Cardiac muscle cell (in vitro differentiated cells and primary cell): Measurements from ENCODE around the gene MAP3K10. TPM values are rescaled to one million over a fixed set of nuclear protein-coding genes. Genes with fewer than 3 reads are reported as not detected.

Experiments
- DNase-seq, 2 donors: peaks; one replicate each; pipeline versions ENCODE4 v3.0.0 to v3.0.0-alpha.2; 2010 to 2017; ENCODE audit warnings: low read depth in 1 of 2, low spot score in 1 of 2
- H3K27ac ChIP-seq: fragments of 200-600 bp; sonication (generic); 2 replicates; pipeline ENCODE4 v1.5.1; 2016
- H3K27me3 ChIP-seq: fragments of 200-600 bp; sonication (generic); 2 replicates; pipeline ENCODE4 v1.6.0; 2016; ENCODE audit warnings: control low read depth
- H3K36me3 ChIP-seq: fragments of 200-600 bp; sonication (generic); 2 replicates; pipeline ENCODE4 v1.5.1; 2016; ENCODE audit warnings: control low read depth
- H3K4me1 ChIP-seq: fragments of 200-600 bp; sonication (generic); 2 replicates; pipeline ENCODE4 v1.8.1; 2017; ENCODE audit warnings: low read depth, mild to moderate bottlenecking, mixed run types
- H3K4me3 ChIP-seq: fragments of 200-600 bp; sonication (generic); 2 replicates; pipeline ENCODE4 v1.5.1; 2016; ENCODE audit warnings: mild to moderate bottlenecking
- H3K9me3 ChIP-seq: fragments of 200-600 bp; sonication (generic); 2 replicates; pipeline ENCODE4 v1.5.1; 2017; ENCODE audit warnings: low read depth, mild to moderate bottlenecking, control low read depth
- polyA plus RNA-seq: library from polyadenylated mRNA; unstranded; fragments of >200 nt; fragmentation: Nextera tagmentation; extraction: Ambion mirVana; gene quantifications from 2 replicates; pipeline ENCODE4 v1.2.1, GENCODE V29; 2016
- total RNA-seq: library from RNA; depleted of rRNA; stranded (reverse); fragments of >200 nt; gene quantifications from 2 replicates; pipeline ENCODE4 v1.2.3, GENCODE V29; 2016
- TF ChIP-seq, protein P1 (sequence below): IDR thresholded peaks from 2 replicates; pipeline ENCODE4 v1.5.1; 2012; ENCODE audit warnings: low read depth, mild to moderate bottlenecking, low read length

MAP3K10 gene
- total and polyA plus RNA-seq, 2 experiments from 2014 or later = 10.0 to 30.5 TPM

DNA sequence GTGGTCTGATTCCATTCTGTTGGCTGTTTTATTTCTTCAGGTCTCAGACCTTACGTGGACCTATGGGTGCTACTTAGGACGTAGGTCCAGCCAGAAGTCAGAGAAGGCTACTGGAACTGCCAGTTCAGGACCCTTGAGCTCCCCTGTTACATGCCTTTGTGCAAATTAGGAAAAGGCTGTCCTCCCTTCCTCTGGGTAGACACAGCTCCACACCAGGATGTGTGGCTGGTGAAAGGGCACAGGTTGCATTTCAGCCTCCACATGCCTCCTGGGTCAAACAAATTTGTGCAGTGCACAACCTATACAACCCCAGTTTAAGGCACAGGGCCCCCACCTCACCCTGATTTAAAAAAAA, 43.9 kb upstream of the MAP3K10 start:
- Histone ChIP-seq H3K36me3 (no peaks in the 10 kb centered on the region), H3K4me1 (no peaks in the 10 kb centered on the region), H3K27ac (no peak overlapping the region), H3K27me3 (no peaks in the 10 kb centered on the region), H3K4me3 (no peak overlapping the region), H3K9me3 (no peaks in the 10 kb centered on the region)
- no peak for DNase-seq
- TF ChIP-seq, protein P1, sequence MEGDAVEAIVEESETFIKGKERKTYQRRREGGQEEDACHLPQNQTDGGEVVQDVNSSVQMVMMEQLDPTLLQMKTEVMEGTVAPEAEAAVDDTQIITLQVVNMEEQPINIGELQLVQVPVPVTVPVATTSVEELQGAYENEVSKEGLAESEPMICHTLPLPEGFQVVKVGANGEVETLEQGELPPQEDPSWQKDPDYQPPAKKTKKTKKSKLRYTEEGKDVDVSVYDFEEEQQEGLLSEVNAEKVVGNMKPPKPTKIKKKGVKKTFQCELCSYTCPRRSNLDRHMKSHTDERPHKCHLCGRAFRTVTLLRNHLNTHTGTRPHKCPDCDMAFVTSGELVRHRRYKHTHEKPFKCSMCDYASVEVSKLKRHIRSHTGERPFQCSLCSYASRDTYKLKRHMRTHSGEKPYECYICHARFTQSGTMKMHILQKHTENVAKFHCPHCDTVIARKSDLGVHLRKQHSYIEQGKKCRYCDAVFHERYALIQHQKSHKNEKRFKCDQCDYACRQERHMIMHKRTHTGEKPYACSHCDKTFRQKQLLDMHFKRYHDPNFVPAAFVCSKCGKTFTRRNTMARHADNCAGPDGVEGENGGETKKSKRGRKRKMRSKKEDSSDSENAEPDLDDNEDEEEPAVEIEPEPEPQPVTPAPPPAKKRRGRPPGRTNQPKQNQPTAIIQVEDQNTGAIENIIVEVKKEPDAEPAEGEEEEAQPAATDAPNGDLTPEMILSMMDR = no peak

DNA sequence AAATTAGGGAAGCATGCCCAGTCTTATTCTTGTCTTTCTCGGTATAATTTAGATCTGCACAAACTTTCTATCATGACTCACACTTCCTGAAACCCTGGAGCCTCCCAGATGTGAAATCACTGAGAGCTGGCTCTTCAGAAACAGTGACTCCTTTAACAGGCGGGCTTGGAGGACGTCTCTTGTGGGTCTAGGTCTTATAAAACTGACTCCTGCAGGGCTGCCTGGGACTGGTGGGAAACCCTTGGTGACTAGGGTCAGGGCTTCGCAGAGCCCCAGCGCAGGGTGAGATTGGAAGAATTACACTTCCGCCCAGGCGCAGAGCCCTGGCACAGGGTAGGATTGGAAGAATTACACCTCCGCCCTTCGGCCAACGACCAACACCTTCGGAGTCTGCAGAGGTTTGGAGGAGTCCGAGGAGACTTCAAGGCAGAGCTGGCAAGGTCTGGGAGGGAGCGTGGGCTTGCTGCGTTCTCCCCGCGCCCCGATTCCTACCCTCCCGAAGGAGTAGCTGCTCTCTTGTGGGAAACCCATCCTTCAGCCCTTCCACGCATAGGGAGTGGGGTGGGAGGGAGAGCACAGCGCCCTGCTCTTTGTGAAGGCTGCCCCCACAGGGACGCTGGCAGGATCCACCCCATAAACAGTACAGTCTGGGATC, 43.4 kb upstream of the MAP3K10 start:
- peak in 1 of 2 donors; percentile 76 for DNase-seq

DNA sequence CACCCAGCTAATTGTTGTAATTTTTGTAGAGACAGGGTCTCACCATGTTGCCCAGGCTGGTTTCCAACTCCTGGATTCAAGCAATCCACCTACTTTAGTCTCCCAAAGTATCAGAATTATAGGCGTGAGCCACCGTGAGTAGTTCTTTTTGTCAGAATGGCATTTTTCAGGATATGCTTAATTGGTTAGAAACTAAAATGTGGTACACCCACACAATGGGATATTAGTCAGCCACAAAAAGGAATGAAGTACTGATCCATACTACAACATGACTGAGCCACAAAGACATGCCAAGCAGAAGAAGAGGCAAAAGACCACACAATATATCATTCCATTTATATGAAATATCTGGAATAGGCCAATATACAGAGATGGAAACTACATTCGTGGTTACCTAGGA, 41.7 kb upstream of the MAP3K10 start:
- Histone ChIP-seq H3K27ac (no peak overlapping the region), H3K4me3 (no peak overlapping the region), H3K9me3 (no peaks in the 10 kb centered on the region), H3K36me3 (no peaks in the 10 kb centered on the region), H3K4me1 (no peaks in the 10 kb centered on the region), H3K27me3 (no peaks in the 10 kb centered on the region)
- TF ChIP-seq, protein P1 = no peak
- no peak for DNase-seq

More for the DNA sequence above, 43.4 kb upstream of the MAP3K10 start:
- H3K4me3 ChIP-seq = no peak overlapping the region
- H3K4me1 ChIP-seq = no peaks in the 10 kb centered on the region
- no peak overlapping the region for H3K27ac ChIP-seq
- no peaks in the 10 kb centered on the region for H3K9me3 ChIP-seq
- TF ChIP-seq, protein P1 = no peak
- no peaks in the 10 kb centered on the region for H3K27me3 ChIP-seq
- no peaks in the 10 kb centered on the region for H3K36me3 ChIP-seq

DNA sequence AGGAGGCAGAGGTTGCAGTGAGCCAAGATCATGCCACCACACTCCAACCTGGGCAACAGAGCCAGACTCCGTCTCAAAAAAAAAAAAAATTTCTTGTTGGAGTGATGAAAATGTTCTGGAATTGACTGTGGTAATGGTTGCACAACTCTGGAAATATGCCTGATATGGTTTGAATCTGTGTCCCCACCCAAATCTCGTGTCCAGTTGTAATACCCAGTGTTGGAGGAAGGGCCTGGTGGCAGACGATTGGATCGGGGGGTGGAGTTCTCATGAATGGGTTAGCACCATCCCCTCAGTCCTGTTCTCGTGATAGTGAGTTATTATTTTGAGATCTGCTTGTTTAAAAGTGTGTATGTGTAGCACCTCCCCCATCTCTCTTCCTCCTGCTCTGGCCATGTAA, 41.1 kb upstream of the MAP3K10 start:
- Histone ChIP-seq H3K27ac (no peak overlapping the region), H3K27me3 (no peaks in the 10 kb centered on the region), H3K36me3 (no peaks in the 10 kb centered on the region), H3K4me3 (no peak overlapping the region), H3K4me1 (no peaks in the 10 kb centered on the region), H3K9me3 (no peaks in the 10 kb centered on the region)
- DNase-seq = peak in 1 of 2 donors; percentile 57
- TF ChIP-seq, protein P1 = no peak

DNA sequence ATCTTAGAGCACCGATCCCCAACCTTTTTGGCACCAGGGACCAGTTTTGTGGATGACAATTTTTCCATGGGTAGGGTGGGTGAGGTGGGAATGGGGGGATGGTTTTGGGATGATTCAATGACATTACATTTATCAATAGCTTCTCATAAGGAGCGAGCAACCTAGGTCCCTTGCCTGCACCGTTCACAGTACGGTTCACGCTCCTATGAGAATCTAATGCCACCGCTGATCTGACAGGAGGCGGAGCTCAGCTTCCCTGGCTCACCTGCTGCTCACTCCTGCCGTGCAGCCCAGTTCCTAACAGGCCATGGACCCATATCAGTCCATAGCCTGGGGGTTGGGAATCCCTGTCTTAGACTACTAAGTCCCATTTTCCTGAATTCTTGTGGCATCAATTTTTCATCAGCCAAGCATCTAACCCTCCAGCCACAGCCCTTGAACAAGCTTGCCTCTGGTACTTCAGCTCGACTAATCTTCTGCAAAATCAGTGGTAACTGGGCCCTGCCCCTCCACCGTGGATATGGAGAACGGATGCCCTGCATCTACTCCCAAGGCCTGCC, 37.0 kb upstream of the MAP3K10 start:
- TF ChIP-seq, protein P1 = no peak
- no peaks in the 10 kb centered on the region for H3K36me3 ChIP-seq
- no peak for DNase-seq

More for the DNA sequence above, 37.0 kb upstream of the MAP3K10 start:
- H3K4me1 ChIP-seq = no peaks in the 10 kb centered on the region
- no peak overlapping the region for H3K4me3 ChIP-seq
- no peaks in the 10 kb centered on the region for H3K9me3 ChIP-seq
- no peak overlapping the region for H3K27ac ChIP-seq
- H3K27me3 ChIP-seq = no peaks in the 10 kb centered on the region
